Measurements from ENCODE around the gene CCDC177. TPM values are rescaled to one million over a fixed set of nuclear protein-coding genes. Genes with fewer than 3 reads are reported as not detected.
A peak's percentile ranks its signal among the peaks of the same experiment; 100 is the strongest.

Gene CCDC177
- total and polyA plus RNA-seq, 4 donors, result 0.01 TPM; not detected in 3

DNA sequence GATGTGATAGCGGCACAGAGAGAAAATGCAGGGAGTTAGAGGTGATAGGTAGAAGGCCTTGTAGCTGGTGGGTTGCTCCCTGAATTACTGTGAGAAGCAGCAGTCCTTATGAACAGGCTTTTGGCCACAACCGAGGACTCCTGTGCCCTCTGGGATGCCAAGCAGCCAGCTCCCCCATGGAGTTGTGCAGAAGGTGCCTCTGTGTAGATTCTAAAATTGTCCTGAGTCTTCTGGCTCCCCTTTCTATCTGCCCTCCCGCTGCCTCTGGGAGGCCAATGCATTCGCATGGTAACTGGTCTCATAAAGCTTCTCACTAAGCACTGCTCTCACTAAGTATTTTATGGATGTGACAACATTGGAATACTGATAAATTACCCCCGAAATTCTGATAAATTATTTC, 20.7 kb upstream of the CCDC177 start:
- H3K9ac ChIP-seq (ENCODE audit: insufficient read depth in 1 of 2, low read length in 2 of 2), result no peak overlapping the region
- ATAC-seq (ENCODE audit: insufficient read depth, low FRiP score) (no peak), DNase-seq (no peak)
- no peaks in the 10 kb centered on the region for H3K9me3 ChIP-seq (ENCODE audit: control insufficient read depth in 4 of 4, insufficient read depth in 3 of 4, low read length in 3 of 4)
- no peaks in the 10 kb centered on the region for H3K36me3 ChIP-seq (ENCODE audit: control insufficient read depth in 4 of 4, insufficient read depth in 4 of 4, low read length in 4 of 4)
- 94 to 97% methylated on average over 5 of the region's 5 CpGs for WGBS, 2 donors
- H3K4me3 ChIP-seq, result no peak overlapping the region
- no peak overlapping the region for H3K27ac ChIP-seq (ENCODE audit: low read depth in 1 of 2, low read length in 1 of 2)
- no peaks in the 10 kb centered on the region for H3K27me3 ChIP-seq (ENCODE audit: control insufficient read depth in 3 of 3, insufficient read depth in 3 of 3, low read length in 2 of 3)
- H3K4me1 ChIP-seq (ENCODE audit: control insufficient read depth in 5 of 5, insufficient read depth in 5 of 5, low read length in 5 of 5), result peaks cover 0 to 15% (median 0%) of the 10 kb centered on the region in 5 donors
- no peak for TF ChIP-seq CTCF (IDR thresholded peaks at IDR 0.05; ENCODE audit: control extremely low read depth, extremely low read depth)

GRCh38 chr14:69594846-69595245, 20.2 kb upstream of the CCDC177 start:
- no peaks in the 10 kb centered on the region for H3K36me3 ChIP-seq (ENCODE audit: control insufficient read depth in 4 of 4, insufficient read depth in 4 of 4, low read length in 4 of 4)

DNA sequence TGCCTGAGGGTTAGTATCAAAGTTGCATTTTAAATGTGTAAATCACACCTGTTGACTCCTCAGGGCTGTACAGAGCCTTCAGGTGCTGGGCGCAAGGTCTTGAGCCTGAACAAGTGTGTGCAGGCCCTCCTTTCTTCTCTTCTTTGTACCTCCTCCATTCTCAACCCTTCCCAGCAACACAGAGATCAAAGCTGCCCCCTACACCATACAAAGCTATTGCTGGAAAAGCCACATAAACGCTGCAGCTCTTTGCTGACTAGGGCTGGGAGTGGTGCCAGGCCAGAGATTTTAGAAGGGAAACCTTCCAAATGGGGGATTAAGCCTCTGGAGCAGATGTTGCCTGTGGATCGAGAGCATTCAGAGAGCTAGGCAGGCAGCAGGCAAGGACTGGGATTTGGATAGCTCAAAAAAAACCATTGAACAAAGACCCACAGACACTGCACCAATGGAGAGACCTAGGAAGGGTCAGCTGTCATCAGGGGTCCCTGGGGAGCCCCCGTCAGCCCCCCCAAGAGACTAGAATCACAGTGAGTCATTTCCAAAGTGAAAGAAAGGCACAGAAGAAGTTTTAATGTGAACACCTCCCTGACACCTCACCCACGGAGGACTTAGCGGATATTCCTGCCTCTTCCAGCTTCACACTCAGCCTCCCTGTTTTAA, 18.5 kb upstream of the CCDC177 start:
- 64 to 83% methylated on average over 6 of the region's 6 CpGs for WGBS, 2 donors
- Histone ChIP-seq H3K27ac (ENCODE audit: low read depth in 1 of 2, low read length in 1 of 2) (no peak overlapping the region), H3K27me3 (ENCODE audit: control insufficient read depth in 3 of 3, insufficient read depth in 3 of 3, low read length in 2 of 3) (no peaks in the 10 kb centered on the region), H3K4me3 (no peak overlapping the region), H3K4me1 (ENCODE audit: control insufficient read depth in 5 of 5, insufficient read depth in 5 of 5, low read length in 5 of 5) (peaks cover 0 to 15% (median 0%) of the 10 kb centered on the region in 5 donors), H3K9me3 (ENCODE audit: control insufficient read depth in 4 of 4, insufficient read depth in 3 of 4, low read length in 3 of 4) (no peaks in the 10 kb centered on the region), H3K9ac (ENCODE audit: insufficient read depth in 1 of 2, low read length in 2 of 2) (peak overlapping the region in 1 of 2 donors; percentile 29), H3K36me3 (ENCODE audit: control insufficient read depth in 4 of 4, insufficient read depth in 4 of 4, low read length in 4 of 4) (no peaks in the 10 kb centered on the region)
- ATAC-seq (ENCODE audit: insufficient read depth, low FRiP score) (no peak), DNase-seq (peak; percentile 93 to 97 (median 96))
- TF ChIP-seq CTCF (IDR thresholded peaks at IDR 0.05; ENCODE audit: control extremely low read depth, extremely low read depth), result no peak

More at GRCh38 chr14:69594846-69595245, 20.2 kb upstream of the CCDC177 start:
- Histone ChIP-seq H3K4me3 (no peak overlapping the region), H3K9me3 (ENCODE audit: control insufficient read depth in 4 of 4, insufficient read depth in 3 of 4, low read length in 3 of 4) (no peaks in the 10 kb centered on the region), H3K27me3 (ENCODE audit: control insufficient read depth in 3 of 3, insufficient read depth in 3 of 3, low read length in 2 of 3) (no peaks in the 10 kb centered on the region), H3K27ac (ENCODE audit: low read depth in 1 of 2, low read length in 1 of 2) (no peak overlapping the region), H3K4me1 (ENCODE audit: control insufficient read depth in 5 of 5, insufficient read depth in 5 of 5, low read length in 5 of 5) (peaks cover 0 to 15% (median 0%) of the 10 kb centered on the region in 5 donors), H3K9ac (ENCODE audit: insufficient read depth in 1 of 2, low read length in 2 of 2) (no peak overlapping the region)
- TF ChIP-seq CTCF (IDR thresholded peaks at IDR 0.05; ENCODE audit: control extremely low read depth, extremely low read depth), result no peak
- DNase-seq, result no peak
- 94 to 98% methylated on average over 6 of the region's 6 CpGs for WGBS, 2 donors
- ATAC-seq (ENCODE audit: insufficient read depth, low FRiP score), result no peak

DNA sequence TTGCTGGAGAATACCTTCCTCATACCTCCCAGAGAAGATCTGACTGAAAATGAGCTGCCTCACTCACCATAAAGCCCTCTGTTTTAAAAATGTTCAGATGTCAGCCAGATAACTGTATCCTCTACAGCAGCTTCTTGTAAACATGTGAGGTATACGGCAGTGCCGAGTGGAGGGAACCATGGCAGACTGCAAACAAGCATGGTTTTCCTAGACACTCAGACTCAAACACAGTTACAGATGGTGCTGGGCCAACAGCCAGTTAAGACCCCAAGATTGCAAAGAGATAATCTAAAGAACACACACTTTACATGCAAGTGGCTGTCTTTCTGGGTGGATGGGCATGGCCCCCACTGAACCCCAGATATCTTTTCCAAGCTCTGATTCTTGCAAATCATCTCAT, 16.6 kb upstream of the CCDC177 start:
- Histone ChIP-seq H3K4me1 (ENCODE audit: control insufficient read depth in 5 of 5, insufficient read depth in 5 of 5, low read length in 5 of 5) (peaks cover 0 to 15% (median 3%) of the 10 kb centered on the region in 5 donors), H3K27me3 (ENCODE audit: control insufficient read depth in 3 of 3, insufficient read depth in 3 of 3, low read length in 2 of 3) (no peaks in the 10 kb centered on the region), H3K9ac (ENCODE audit: insufficient read depth in 1 of 2, low read length in 2 of 2) (no peak overlapping the region), H3K9me3 (ENCODE audit: control insufficient read depth in 4 of 4, insufficient read depth in 3 of 4, low read length in 3 of 4) (no peaks in the 10 kb centered on the region), H3K27ac (ENCODE audit: low read depth in 1 of 2, low read length in 1 of 2) (no peak overlapping the region), H3K4me3 (no peak overlapping the region), H3K36me3 (ENCODE audit: control insufficient read depth in 4 of 4, insufficient read depth in 4 of 4, low read length in 4 of 4) (no peaks in the 10 kb centered on the region)
- no peak for ATAC-seq (ENCODE audit: insufficient read depth, low FRiP score)
- no peak for DNase-seq
- WGBS, 2 donors, result 82 to 83% methylated on average over 2 of the region's 2 CpGs
- no peak for TF ChIP-seq CTCF (IDR thresholded peaks at IDR 0.05; ENCODE audit: control extremely low read depth, extremely low read depth)
